B cell (primary cell): ENCODE measurements around the gene CFB. TPM values are rescaled to one million over a fixed set of nuclear protein-coding genes. Genes with fewer than 3 reads are reported as not detected.

Source experiments
- ATAC-seq: fragments of 200-7000 bp; cut with Tn5 transposase; one replicate; pipeline ENCODE4 v1.10.0; 2021; ENCODE audit warnings: low read depth, mild to moderate bottlenecking, moderate number of reproducible peaks, moderate library complexity
- CTCF ChIA-PET: fragments of 350-600 bp; sonication (Branson Sonifier 250); formaldehyde crosslinking; loops from one replicate; lab custom pipeline; 2021; ENCODE audit warnings: antibody characterized with exemption, inconsistent platforms; lab: Charles Lee
- POLR2A ChIA-PET: fragments of 350-600 bp; sonication (Branson Sonifier 250); formaldehyde crosslinking; loops from one replicate; lab custom pipeline; 2021; ENCODE audit warnings: antibody characterized with exemption; lab: Charles Lee
- DNase-seq: peaks from one replicate; pipeline ENCODE4 v3.0.0; 2013
- H2AFZ ChIP-seq: 2 replicates; pipeline ENCODE4 v1.6.1; 2012; ENCODE audit warnings: mild to moderate bottlenecking, low read depth, low read length; ENCODE audit not compliant: insufficient read depth, poor library complexity, severe bottlenecking
- H3K27ac ChIP-seq, 2 donors: 1 replicate in 1 of 2; 2 replicates in 1 of 2; pipeline ENCODE4 v1.5.1; 2012 to 2013; ENCODE audit warnings: low read length in 2 of 2, mild to moderate bottlenecking in 2 of 2, moderate library complexity in 1 of 2
- H3K27me3 ChIP-seq, 4 experiments: fragments of 200-600 bp in 1 of 4; sonication (generic) in 1 of 4; replicated peaks in 1 of 4; 1 replicate in 2 of 4; 2 replicates in 2 of 4; pipeline versions ENCODE4 v1.6.1 to v1.7.0; 2013 to 2016; ENCODE audit warnings: low read length in 3 of 4, mild to moderate bottlenecking in 2 of 4, mixed read lengths in 1 of 4, moderate library complexity in 1 of 4; ENCODE audit not compliant: insufficient read depth in 4 of 4, control insufficient read depth in 3 of 4; ENCODE audit errors: control extremely low read depth in 1 of 4
- H3K36me3 ChIP-seq, 2 experiments: replicated peaks in 1 of 2; 1 replicate in 1 of 2; 2 replicates in 1 of 2; pipeline versions ENCODE4 v1.6.1 to v1.7.1; 2013; ENCODE audit warnings: low read length in 1 of 2; ENCODE audit not compliant: insufficient read depth in 2 of 2, control insufficient read depth in 1 of 2; ENCODE audit errors: control extremely low read depth in 1 of 2, extremely low read depth in 1 of 2
- H3K4me1 ChIP-seq, 2 donors: fragments of 200-600 bp in 1 of 2; sonication (generic) in 1 of 2; 1 replicate in 1 of 2; 2 replicates in 1 of 2; pipeline versions ENCODE4 v1.5.1 to v1.6.1; 2013 to 2017; ENCODE audit warnings: low read length in 2 of 2; ENCODE audit not compliant: control insufficient read depth in 2 of 2, insufficient read depth in 2 of 2
- H3K4me2 ChIP-seq: replicated peaks from 2 replicates; pipeline ENCODE3; 2012; ENCODE audit warnings: mild to moderate bottlenecking, low read depth, low read length; ENCODE audit not compliant: poor library complexity, severe bottlenecking
- H3K4me3 ChIP-seq, 5 experiments: fragments of 200-600 bp in 1 of 5; sonication (generic) in 1 of 5; 1 replicate in 3 of 5; 2 replicates in 2 of 5; pipeline versions ENCODE4 v1.5.1 to v1.7.0; 2011 to 2016; ENCODE audit warnings: low read length in 4 of 5, mild to moderate bottlenecking in 4 of 5, low read depth in 2 of 5, control low read depth in 1 of 5, moderate library complexity in 1 of 5; ENCODE audit not compliant: insufficient read depth in 1 of 5; ENCODE audit errors: control extremely low read depth in 1 of 5, extremely low read depth in 1 of 5
- H3K79me2 ChIP-seq: fragments of 200-600 bp; sonication (generic); one replicate; pipeline ENCODE4 v1.6.0; 2016; ENCODE audit warnings: low read length; ENCODE audit not compliant: control insufficient read depth, insufficient read depth
- H3K9ac ChIP-seq: fragments of 200-600 bp; sonication (generic); 2 replicates; pipeline ENCODE4 v1.6.1; 2017; ENCODE audit warnings: mild to moderate bottlenecking, low read length, moderate library complexity
- H3K9me3 ChIP-seq, 3 donors: one replicate each; pipeline versions ENCODE4 v1.6.1 to v1.7.1; 2013; ENCODE audit warnings: low read length in 2 of 3; ENCODE audit not compliant: control insufficient read depth in 2 of 3, insufficient read depth in 1 of 3; ENCODE audit errors: control extremely low read depth in 1 of 3
- H4K20me1 ChIP-seq: 2 replicates; pipeline ENCODE4 v1.6.0; 2012; ENCODE audit warnings: mild to moderate bottlenecking, low read length; ENCODE audit not compliant: insufficient read depth, control insufficient read depth, poor library complexity, severe bottlenecking
- H3K27ac Mint-ChIP-seq: one replicate; pipeline ENCODE4 v1.8.0; 2021; ENCODE audit warnings: mixed read lengths
- H3K27me3 Mint-ChIP-seq: one replicate; pipeline ENCODE4 v1.8.0; 2021; ENCODE audit warnings: mixed read lengths
- H3K4me1 Mint-ChIP-seq: one replicate; pipeline ENCODE4 v1.8.0; 2021; ENCODE audit warnings: mixed read lengths
- H3K4me3 Mint-ChIP-seq: one replicate; pipeline ENCODE4 v1.8.0; 2021; ENCODE audit warnings: mixed read lengths
- H3K9me3 Mint-ChIP-seq: one replicate; pipeline ENCODE4 v1.8.0; 2022; ENCODE audit warnings: mixed read lengths; ENCODE audit not compliant: insufficient read depth
- CTCF ChIP-seq: fragments of 200-600 bp; IDR thresholded peaks from one replicate; pipeline ENCODE4 v1.8.0; 2022; ENCODE audit warnings: antibody characterized with exemption, mild to moderate bottlenecking
- EZH2 ChIP-seq: IDR thresholded peaks from 2 replicates; pipeline ENCODE4 v1.6.1; 2012; ENCODE audit warnings: borderline replicate concordance, low read depth, mild to moderate bottlenecking, moderate library complexity, low read length; ENCODE audit not compliant: insufficient read depth, poor library complexity, severe bottlenecking
- WGBS: methylation state at CpG from one replicate; pipeline ENCODE4 v1.1.5; 2013; ENCODE audit warnings: missing lambda C conversion rate; ENCODE audit not compliant: insufficient coverage; 5-methylcytosine and 5-hydroxymethylcytosine counted together
- intact Hi-C: fragments of 100-400 bp; cut with micrococcal nuclease; formaldehyde crosslinking; loops from one replicate; pipeline ENCODE4 v1.10.0; 2022
- polyA plus RNA-seq: library from polyadenylated mRNA; depleted of rRNA; stranded (reverse); fragments of >200 nt; gene quantifications from 2 replicates; pipeline ENCODE4 v1.2.3, GENCODE V29; 2012
- total RNA-seq, 2 donors: library from RNA; stranded (reverse); fragments of 120-200 nt in 1 of 2; gene quantifications; 1 replicate in 1 of 2; 2 replicates in 1 of 2; pipeline versions ENCODE4 v1.2.3 to v1.2.4, GENCODE V29; 2013 to 2022

The CFB gene
- total and polyA plus RNA-seq, 2 donors (not counting 1 experiment from before 2014, with no cell fraction given), result not detected

GRCh38 chr6:31958412-31958740 is 12.5 kb downstream of the CFB start:
- peaks cover 6 to 56% of the 10 kb centered on the region in 2 experiments for H3K36me3 ChIP-seq
- H3K27me3 ChIP-seq, result no peaks in the 10 kb centered on the region
- POLR2A ChIA-PET, result interaction anchor here (0.6 to 1.6 kb wide), 6 partner anchors 14 to 307 kb away, joined by 3 to 24 read pairs (median 3); partner anchors contain the start of genes BAG6, DXO and EHMT2
- H3K9me3 ChIP-seq, result no peaks in the 10 kb centered on the region
- peak overlapping the region; percentile 97 for H3K9ac ChIP-seq
- no peak for ATAC-seq
- TF ChIP-seq EZH2 (no peak), CTCF (no peak)
- H2AFZ ChIP-seq, result peak overlapping the region; percentile 95
- Mint-ChIP-seq H3K9me3 (no peaks in the 10 kb centered on the region), H3K27ac (peak overlapping the region; percentile 96), H3K4me1 (peaks cover 30% of the 10 kb centered on the region), H3K4me3 (peak overlapping the region; percentile 96), H3K27me3 (no peaks in the 10 kb centered on the region)
- H3K4me2 ChIP-seq, result peak overlapping the region; percentile 93
- H3K79me2 ChIP-seq, result peaks cover 44% of the 10 kb centered on the region
- peaks cover 16 to 23% of the 10 kb centered on the region in 2 donors for H3K4me1 ChIP-seq
- peak overlapping the region; percentile 84 to 91 for H3K27ac ChIP-seq
- WGBS, result 10% methylated on average over 11 of the region's 11 CpGs
- DNase-seq, result no peak
- peak overlapping the region; percentile 88 to 98 (median 91) for H3K4me3 ChIP-seq
- CTCF ChIA-PET, result interaction anchor here (1.2 to 1.5 kb wide), 3 partner anchors 68 to 278 kb away, joined by 4 read pairs; partner anchors contain the start of genes LY6G5C and NEU1
- H4K20me1 ChIP-seq, result no peaks in the 10 kb centered on the region
- intact Hi-C loops, result loop anchor here (1.0 to 5.0 kb wide), 5 partner anchors 56 to 556 kb away; partner anchors contain the start of genes AGPAT1, MICA, PRRC2A and RNF5
